Activated CD4-positive, alpha-beta T cell treated with anti-CD3 and anti-CD28 coated beads for 36 hours (primary cell): ENCODE measurements around the gene PRR5L. TPM values are rescaled to one million over a fixed set of nuclear protein-coding genes. Genes with fewer than 3 reads are reported as not detected.
A peak's percentile ranks its signal among the peaks of the same experiment; 100 is the strongest.

ENCODE experiments used
- ATAC-seq: fragments of 200-7000 bp; cut with Tn5 transposase; one replicate; pipeline ENCODE4 v1.10.0; 2021; ENCODE audit warnings: mild to moderate bottlenecking, moderate library complexity
- CTCF ChIA-PET: fragments of 350-600 bp; sonication (Branson Sonifier 250); formaldehyde crosslinking; loops from one replicate; lab custom pipeline; 2021; ENCODE audit warnings: antibody characterized with exemption; lab: Charles Lee
- POLR2A ChIA-PET: fragments of 350-600 bp; sonication (Branson Sonifier 250); formaldehyde crosslinking; loops from one replicate; lab custom pipeline; 2021; ENCODE audit warnings: antibody characterized with exemption, inconsistent platforms; lab: Charles Lee
- DNase-seq: peaks from one replicate; pipeline ENCODE4 v3.0.0-alpha.2; 2020
- H3K27ac Mint-ChIP-seq: one replicate; pipeline ENCODE4 v1.8.0; 2021; ENCODE audit warnings: mixed read lengths
- H3K27me3 Mint-ChIP-seq: one replicate; pipeline ENCODE4 v1.8.0; 2021; ENCODE audit warnings: mixed read lengths
- H3K36me3 Mint-ChIP-seq: one replicate; pipeline ENCODE4 v1.8.0; 2021; ENCODE audit warnings: low read depth, mixed read lengths
- H3K4me1 Mint-ChIP-seq: one replicate; pipeline ENCODE4 v1.8.0; 2021; ENCODE audit warnings: mixed read lengths
- H3K4me3 Mint-ChIP-seq: one replicate; pipeline ENCODE4 v1.8.0; 2021; ENCODE audit warnings: mild to moderate bottlenecking, moderate library complexity, mixed read lengths
- H3K9me3 Mint-ChIP-seq: one replicate; pipeline ENCODE4 v1.8.0; 2021; ENCODE audit warnings: low read depth, mixed read lengths
- intact Hi-C, 2 experiments: fragments of 100-400 bp; cut with DNase I in 1 of 2; cut with micrococcal nuclease in 1 of 2; formaldehyde crosslinking; loops; one replicate each; pipeline versions ENCODE4 v1.14.2 to v1.15.1; 2022 to 2024; cut with DNase I, micrococcal nuclease
- total RNA-seq, 2 experiments: library from RNA; stranded (reverse); gene quantifications; one replicate each; pipeline ENCODE4 v1.2.3, GENCODE V29; 2021

The PRR5L gene
- total RNA-seq, 2 experiments from 2014 or later, result 23.2 to 28.6 TPM

DNA sequence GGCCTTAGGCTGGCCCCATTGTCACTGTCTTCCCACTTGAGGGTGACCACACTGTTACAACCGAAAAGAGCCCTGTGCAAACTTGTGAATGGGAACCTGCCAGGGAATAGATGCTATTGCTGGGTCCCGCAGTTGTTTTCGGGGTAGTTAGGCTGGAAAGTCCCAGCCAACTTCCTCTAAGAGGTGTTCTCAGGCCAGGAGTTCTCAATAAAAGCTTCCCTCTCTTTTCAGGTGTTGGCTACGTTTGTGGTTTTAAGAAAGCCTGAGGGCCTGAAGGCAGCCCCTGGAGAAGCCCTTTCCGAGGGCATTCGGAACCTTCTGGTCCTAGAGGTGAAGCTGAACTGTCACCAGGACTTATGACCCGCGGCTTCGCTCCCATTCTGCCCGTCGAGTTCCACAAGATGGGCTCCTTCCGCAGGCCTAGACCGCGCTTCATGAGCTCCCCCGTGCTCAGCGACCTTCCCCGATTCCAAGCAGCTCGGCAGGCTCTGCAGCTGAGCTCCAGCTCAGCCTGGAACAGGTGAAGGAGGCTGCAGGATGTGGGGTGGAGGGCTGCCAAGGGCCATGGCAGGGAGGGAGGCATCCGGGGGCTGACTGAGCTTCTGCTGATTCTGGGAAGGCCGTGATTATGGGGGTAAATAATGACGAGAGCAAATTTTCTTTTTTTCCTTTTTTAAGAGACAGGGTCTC, 104.8 kb downstream of the PRR5L start:
- peaks cover 23% of the 10 kb centered on the region for H3K4me1 Mint-ChIP-seq
- no peaks in the 10 kb centered on the region for H3K9me3 Mint-ChIP-seq
- no peak for DNase-seq
- ATAC-seq, result no peak
- intact Hi-C loops, result no loop called here
- ChIA-PET CTCF (interaction anchor here (0.7 to 1.2 kb wide), 4 partner anchors 22 to 92 kb away, joined by 3 to 4 read pairs (median 3); no protein-coding TSS in a partner anchor), POLR2A (no interaction called here)
- no peaks in the 10 kb centered on the region for H3K27me3 Mint-ChIP-seq
- H3K27ac Mint-ChIP-seq, result peak overlapping the region; percentile 3
- no peak overlapping the region for H3K4me3 Mint-ChIP-seq
- peaks cover 32% of the 10 kb centered on the region for H3K36me3 Mint-ChIP-seq

- peaks cover 40% of the 10 kb centered on the region for H3K36me3 Mint-ChIP-seq
- H3K27me3 Mint-ChIP-seq, result no peaks in the 10 kb centered on the region
- H3K4me3 Mint-ChIP-seq, result no peak overlapping the region
- CTCF ChIA-PET, result interaction anchor here (0.6 kb wide), 1 partner anchor 71 kb away, joined by 3 read pairs; no protein-coding TSS in a partner anchor
- intact Hi-C loops, result no loop called here
- H3K27ac Mint-ChIP-seq, result no peak overlapping the region
- H3K9me3 Mint-ChIP-seq, result no peaks in the 10 kb centered on the region
- POLR2A ChIA-PET, result interaction anchor here (0.6 kb wide), 1 partner anchor 494 kb away, joined by 4 read pairs; no protein-coding TSS in a partner anchor
- no peak for DNase-seq
- H3K4me1 Mint-ChIP-seq, result peaks cover 30% of the 10 kb centered on the region
- ATAC-seq, result no peak
These were observed 106.6 kb downstream of the PRR5L start for GRCh38 chr11:36402568-36403170.

GRCh38 chr11:36403661-36404060, 107.6 kb downstream of the PRR5L start:
- no peak overlapping the region for H3K4me3 Mint-ChIP-seq
- no peak overlapping the region for H3K27ac Mint-ChIP-seq
- ChIA-PET POLR2A (no interaction called here), CTCF (interaction anchor here (0.6 kb wide), 1 partner anchor 25 kb away, joined by 3 read pairs; no protein-coding TSS in a partner anchor)
- no peak for ATAC-seq
- intact Hi-C loops, result no loop called here
- H3K27me3 Mint-ChIP-seq, result no peaks in the 10 kb centered on the region
- H3K4me1 Mint-ChIP-seq, result peaks cover 38% of the 10 kb centered on the region
- DNase-seq, result no peak
- peaks cover 36% of the 10 kb centered on the region for H3K36me3 Mint-ChIP-seq
- H3K9me3 Mint-ChIP-seq, result no peaks in the 10 kb centered on the region

GRCh38 chr11:36404831-36405230, 108.7 kb downstream of the PRR5L start:
- no peaks in the 10 kb centered on the region for H3K27me3 Mint-ChIP-seq
- no peak overlapping the region for H3K27ac Mint-ChIP-seq
- intact Hi-C loops, result no loop called here
- ChIA-PET POLR2A (no interaction called here), CTCF (no interaction called here)
- DNase-seq, result no peak
- no peak for ATAC-seq
- peaks cover 34% of the 10 kb centered on the region for H3K36me3 Mint-ChIP-seq
- no peak overlapping the region for H3K4me3 Mint-ChIP-seq
- H3K4me1 Mint-ChIP-seq, result peaks cover 43% of the 10 kb centered on the region
- no peaks in the 10 kb centered on the region for H3K9me3 Mint-ChIP-seq

GRCh38 chr11:36405585-36406367, 109.7 kb downstream of the PRR5L start:
- peaks cover 43% of the 10 kb centered on the region for H3K4me1 Mint-ChIP-seq
- no peak overlapping the region for H3K4me3 Mint-ChIP-seq
- peaks cover 34% of the 10 kb centered on the region for H3K36me3 Mint-ChIP-seq
- H3K9me3 Mint-ChIP-seq, result no peaks in the 10 kb centered on the region
- DNase-seq, result no peak
- POLR2A ChIA-PET, result no interaction called here
- ATAC-seq, result no peak
- H3K27me3 Mint-ChIP-seq, result no peaks in the 10 kb centered on the region
- H3K27ac Mint-ChIP-seq, result peak overlapping the region; percentile 39
- CTCF ChIA-PET, result interaction anchor here (0.8 kb wide), 1 partner anchor 53 kb away, joined by 3 read pairs; no protein-coding TSS in a partner anchor
- intact Hi-C loops, result no loop called here

GRCh38 chr11:36407356-36407755, 111.3 kb downstream of the PRR5L start:
- intact Hi-C loops, result no loop called here
- Mint-ChIP-seq H3K4me1 (peaks cover 54% of the 10 kb centered on the region), H3K9me3 (no peaks in the 10 kb centered on the region), H3K36me3 (peaks cover 33% of the 10 kb centered on the region), H3K27ac (no peak overlapping the region), H3K4me3 (no peak overlapping the region), H3K27me3 (no peaks in the 10 kb centered on the region)
- ChIA-PET POLR2A (no interaction called here), CTCF (interaction anchor here (0.9 kb wide), 1 partner anchor 115 kb away, joined by 3 read pairs; no protein-coding TSS in a partner anchor)
- no peak for DNase-seq
- no peak for ATAC-seq

- intact Hi-C loops, result loop anchor here (1.0 kb wide), 4 partner anchors 13 to 55 kb away; no protein-coding TSS in a partner anchor
- DNase-seq (no peak), ATAC-seq (peak; percentile 4)
- no peaks in the 10 kb centered on the region for H3K9me3 Mint-ChIP-seq
- POLR2A ChIA-PET, result no interaction called here
- peaks cover 36% of the 10 kb centered on the region for H3K36me3 Mint-ChIP-seq
- peak overlapping the region; percentile 17 for H3K4me3 Mint-ChIP-seq
- peaks cover 59% of the 10 kb centered on the region for H3K4me1 Mint-ChIP-seq
- CTCF ChIA-PET, result no interaction called here
- H3K27me3 Mint-ChIP-seq, result no peaks in the 10 kb centered on the region
- H3K27ac Mint-ChIP-seq, result peak overlapping the region; percentile 91
These were observed 112.5 kb downstream of the PRR5L start for GRCh38 chr11:36408498-36409136.

DNA sequence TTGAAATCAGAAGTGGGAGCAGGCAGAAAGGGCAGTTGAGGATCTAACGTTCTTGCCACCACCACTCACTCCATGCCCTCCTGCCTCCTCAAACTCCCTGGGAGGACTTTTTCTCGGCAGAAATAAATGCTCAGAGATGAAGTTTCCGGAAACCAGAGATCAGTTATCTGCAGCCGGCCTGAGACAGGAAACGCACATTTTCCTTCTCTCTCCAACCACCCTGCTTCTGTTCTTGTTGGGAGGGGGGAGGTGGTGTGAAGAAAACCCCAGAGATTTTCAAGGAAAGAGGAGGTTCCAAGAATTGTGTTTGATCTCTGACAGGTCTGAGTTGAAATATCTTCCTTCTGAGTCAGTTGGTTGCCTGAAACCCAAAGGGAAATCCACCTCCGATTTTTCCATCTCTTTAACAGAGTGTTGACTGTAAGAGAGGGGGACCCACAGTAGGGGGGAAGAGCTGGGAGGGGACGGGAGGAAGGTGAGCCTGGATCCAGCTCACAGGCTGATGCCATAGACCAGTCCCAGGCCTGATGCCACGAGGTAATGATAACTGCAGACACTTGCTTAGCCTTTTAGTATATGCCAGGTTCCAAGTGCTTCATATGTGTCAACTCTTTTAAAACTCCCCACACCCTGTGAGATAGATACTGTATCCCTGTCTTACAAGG, 113.2 kb downstream of the PRR5L start:
- intact Hi-C loops, result loop anchor here (1.0 kb wide), 4 partner anchors 12 to 56 kb away; no protein-coding TSS in a partner anchor
- CTCF ChIA-PET, result interaction anchor here (0.6 to 1.5 kb wide), 2 partner anchors 14 to 27 kb away, joined by 3 read pairs; no protein-coding TSS in a partner anchor
- H3K27ac Mint-ChIP-seq, result peak overlapping the region; percentile 91
- ATAC-seq, result peak; percentile 83
- peaks cover 59% of the 10 kb centered on the region for H3K4me1 Mint-ChIP-seq
- H3K9me3 Mint-ChIP-seq, result no peaks in the 10 kb centered on the region
- H3K27me3 Mint-ChIP-seq, result no peaks in the 10 kb centered on the region
- POLR2A ChIA-PET, result no interaction called here
- peaks cover 31% of the 10 kb centered on the region for H3K36me3 Mint-ChIP-seq
- DNase-seq, result peak; percentile 61
- peak overlapping the region; percentile 17 for H3K4me3 Mint-ChIP-seq

DNA sequence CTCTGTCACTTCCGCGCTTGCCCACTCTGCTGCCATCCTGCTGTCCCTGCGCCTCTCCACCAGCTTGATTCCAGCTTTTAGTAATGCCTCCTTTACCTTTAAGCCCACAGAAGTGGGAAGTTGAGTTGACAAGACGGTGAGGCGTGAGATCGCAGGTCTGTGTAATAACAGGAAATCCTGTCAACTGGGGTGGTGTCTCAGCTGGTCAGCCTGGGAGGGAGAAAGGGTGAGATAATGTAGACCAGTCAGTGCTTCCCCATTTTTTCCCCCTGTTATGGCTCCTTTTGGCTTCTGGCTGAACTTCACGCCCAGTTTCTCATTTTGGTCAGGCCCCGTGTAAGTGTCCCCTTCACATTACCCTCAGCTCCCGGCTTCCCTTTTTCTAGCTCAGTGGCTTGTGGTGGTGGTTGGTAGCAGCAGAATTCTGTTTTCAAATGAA, 115.1 kb downstream of the PRR5L start:
- Mint-ChIP-seq H3K27ac (peak overlapping the region; percentile 45), H3K4me3 (no peak overlapping the region), H3K4me1 (peaks cover 59% of the 10 kb centered on the region), H3K36me3 (peaks cover 27% of the 10 kb centered on the region), H3K9me3 (no peaks in the 10 kb centered on the region), H3K27me3 (no peaks in the 10 kb centered on the region)
- intact Hi-C loops, result no loop called here
- POLR2A ChIA-PET, result interaction anchor here (0.6 kb wide), 1 partner anchor 626 kb away, joined by 4 read pairs; no protein-coding TSS in a partner anchor
- ATAC-seq (peak; percentile 11), DNase-seq (peak; percentile 28)
- CTCF ChIA-PET, result interaction anchor here (1.6 kb wide), 1 partner anchor 9 kb away, joined by 5 read pairs; no protein-coding TSS in a partner anchor

- no peak for DNase-seq
- intact Hi-C loops, result no loop called here
- CTCF ChIA-PET, result interaction anchor here (1.1 to 1.4 kb wide), 2 partner anchors 66 to 80 kb away, joined by 3 to 5 read pairs; no protein-coding TSS in a partner anchor
- H3K9me3 Mint-ChIP-seq, result no peaks in the 10 kb centered on the region
- peak overlapping the region; percentile 29 for H3K27ac Mint-ChIP-seq
- no peak for ATAC-seq
- H3K4me1 Mint-ChIP-seq, result peaks cover 64% of the 10 kb centered on the region
- peaks cover 3% of the 10 kb centered on the region for H3K27me3 Mint-ChIP-seq
- no peak overlapping the region for H3K4me3 Mint-ChIP-seq
- H3K36me3 Mint-ChIP-seq, result peaks cover 28% of the 10 kb centered on the region
- POLR2A ChIA-PET, result no interaction called here
These were observed 116.8 kb downstream of the PRR5L start for GRCh38 chr11:36412781-36413383.
